Right cardiac atrium (tissue), 5 donors: ENCODE results near the gene PLEKHH3. TPM values are rescaled to one million over a fixed set of nuclear protein-coding genes. Genes with fewer than 3 reads are reported as not detected.

Experiments used
- ATAC-seq, 2 donors: fragments of 200-7000 bp; cut with Tn5 transposase; one replicate each; pipeline versions ENCODE4 v1.8.0 to v1.9.1; 2020; ENCODE audit warnings: moderate library complexity in 2 of 2, mild to moderate bottlenecking in 1 of 2
- DNase-seq, 3 donors: peaks; one replicate each; pipeline ENCODE4 v3.0.0-alpha.2; 2020
- H3K27ac ChIP-seq: one replicate; pipeline ENCODE4 v1.5.1; 2013; ENCODE audit warnings: mild to moderate bottlenecking, low read length, control low read depth, moderate library complexity
- H3K27me3 ChIP-seq: one replicate; pipeline ENCODE4 v1.6.1; 2013; ENCODE audit not compliant: control insufficient read depth, insufficient read depth
- H3K4me1 ChIP-seq: one replicate; pipeline ENCODE4 v1.6.1; 2013; ENCODE audit warnings: low read length; ENCODE audit not compliant: control insufficient read depth, insufficient read depth
- H3K4me3 ChIP-seq: one replicate; pipeline ENCODE4 v1.5.1; 2013; ENCODE audit warnings: low read length, control low read depth
- H3K9me3 ChIP-seq: one replicate; pipeline ENCODE4 v1.6.1; 2013; ENCODE audit warnings: low read length; ENCODE audit not compliant: control insufficient read depth
- WGBS: extraction: QIAGEN DNeasy Blood & Tissue Kit; methylation state at CpG from one replicate; pipeline ENCODE4 v1.1.7; 2013; 5-methylcytosine and 5-hydroxymethylcytosine counted together
- intact Hi-C, 4 donors: fragments of 100-400 bp; cut with DNase I; formaldehyde crosslinking; loops; one replicate each; pipeline versions ENCODE4 v1.11.0 to v1.14.0; 2022 to 2023
- long read RNA-seq, 4 donors: library from polyadenylated mRNA; unstranded; transcript quantifications; one replicate each; pipeline ENCODE4 v2.0.0, GENCODE V29; 2020 to 2021
- polyA plus RNA-seq: library from polyadenylated mRNA; stranded (reverse); fragments of 200-250 nt; gene quantifications from one replicate; pipeline ENCODE4 v1.2.3, GENCODE V29; 2013
- total RNA-seq, 4 donors: library from RNA; stranded (reverse); fragmentation: NEBNext Ultra II Directional; extraction: Animal tissue kit (Norgen Biotek cat#: 25700); gene quantifications; one replicate each; pipeline ENCODE4 v1.2.1, GENCODE V29; 2021
- donor health status: healthy with polysubstance abuse.
- donor health status: DM: no; HTN: yes; CAD: no.
- donor health status: DM: no; HTN: no; CAD: no.
- donor health status: DM: no; HTN: yes; CAD: no; lungs with severe emphysema.
- donor health status: DM: yes; HTN: yes; CAD: no.

Gene PLEKHH3
- total RNA-seq = 10 to 100 TPM; 14.4 to 30.8 (median 23.9) TPM
- polyA plus RNA-seq = 23.0 TPM
- long read RNA-seq, donor 1, transcript PLEKHH3-204 (13 exons, 2,983 nt) = major isoform, 18 of 74 reads
- long read RNA-seq, donor 1, transcript PLEKHH3-205 (13 exons, 2,640 nt) = minor isoform, 6 of 74 reads
- long read RNA-seq, donor 1, transcript PLEKHH3-201 (13 exons, 2,987 nt) = minor isoform, 16 of 74 reads
- long read RNA-seq, donor 1, partial matches to known transcripts = 19 of 74 reads
- long read RNA-seq, donor 1, other reads (novel, unspliced or antisense) = 13 of 74 reads
- long read RNA-seq, donor 2, transcript PLEKHH3-201 (13 exons, 2,987 nt) = major isoform, 11 of 56 reads
- long read RNA-seq, donor 2, transcript PLEKHH3-205 (13 exons, 2,640 nt) = minor isoform, 5 of 56 reads
- long read RNA-seq, donor 2, transcript PLEKHH3-204 (13 exons, 2,983 nt) = major isoform, 11 of 56 reads
- long read RNA-seq, donor 2, partial matches to known transcripts = 6 of 56 reads
- long read RNA-seq, donor 2, other reads (novel, unspliced or antisense) = 23 of 56 reads
- long read RNA-seq, donor 3, partial matches to known transcripts = 0 of 4 reads
- long read RNA-seq, donor 3, other reads (novel, unspliced or antisense) = 4 of 4 reads
- long read RNA-seq, donor 4, transcript PLEKHH3-204 (13 exons, 2,983 nt) = major isoform, 8 of 43 reads
- long read RNA-seq, donor 4, partial matches to known transcripts = 21 of 43 reads
- long read RNA-seq, donor 4, other reads (novel, unspliced or antisense) = 6 of 43 reads

GRCh38 chr17:42676424-42677011 is at the start of gene PLEKHH3:
Gene PLEKHH3 (minus strand): TSS chr17:42676994. CDS start chr17:42676563, 431 bp downstream.
- intact Hi-C loops = loop anchor here in 3 of 4 donors (5.0 to 10.0 kb wide), 3 partner anchors 69 to 99 kb away; partner anchors contain the start of genes RETREG3 (in 2 of the 3), TUBG1 (in 2 of the 3) and PSMC3IP (in 1 of the 3)
- ATAC-seq (peak in 1 of 2 donors; percentile 0), DNase-seq (no peak)
- no peaks in the 10 kb centered on the region for H3K9me3 ChIP-seq
- peaks cover 5% of the 10 kb centered on the region for H3K4me1 ChIP-seq
- peak within 1 kb of the TSS; percentile 99 for H3K27ac ChIP-seq
- under 1% methylated on average over 51 of the region's 51 CpGs for WGBS
- H3K4me3 ChIP-seq = peak within 1 kb of the TSS; percentile 80
- H3K27me3 ChIP-seq = no peaks in the 10 kb centered on the region

- Histone ChIP-seq H3K27me3 (no peaks in the 10 kb centered on the region), H3K27ac (no peak overlapping the region), H3K4me1 (no peaks in the 10 kb centered on the region), H3K4me3 (no peak overlapping the region), H3K9me3 (no peaks in the 10 kb centered on the region)
- intact Hi-C loops = loop anchor here in 1 of 4 donors (10.0 kb wide), 2 partner anchors 90 to 210 kb away; no protein-coding TSS in a partner anchor
- 94% methylated on average over 6 of the region's 6 CpGs for WGBS
- no peak for ATAC-seq
- no peak for DNase-seq
These were observed 48.3 kb upstream of the PLEKHH3 start for GRCh38 chr17:42725143-42725542.

- 50% methylated on average over 3 of the region's 3 CpGs for WGBS
- H3K9me3 ChIP-seq = no peaks in the 10 kb centered on the region
- intact Hi-C loops = loop anchor here in 3 of 4 donors (5.0 to 10.0 kb wide), 3 partner anchors 39 to 211 kb away; partner anchors contain the start of gene RAMP2 (in 3 of the 3)
These were observed 46.8 kb upstream of the PLEKHH3 start for GRCh38 chr17:42723636-42724035.

GRCh38 chr17:42720996-42721583 is 44.3 kb upstream of the PLEKHH3 start:
- no peak overlapping the region for H3K27ac ChIP-seq
- H3K4me1 ChIP-seq = no peaks in the 10 kb centered on the region
- no peak for DNase-seq
- H3K27me3 ChIP-seq = no peaks in the 10 kb centered on the region
- peak; percentile 83 to 90 for ATAC-seq
- H3K9me3 ChIP-seq = no peaks in the 10 kb centered on the region
- intact Hi-C loops = loop anchor here in 3 of 4 donors (5.0 to 10.0 kb wide), 3 partner anchors 41 to 214 kb away; partner anchors contain the start of gene RAMP2 (in 3 of the 3)
- no peak overlapping the region for H3K4me3 ChIP-seq
- 10% methylated on average over 2 of the region's 2 CpGs for WGBS

More at GRCh38 chr17:42723636-42724035, 46.8 kb upstream of the PLEKHH3 start:
- no peak for DNase-seq
- Histone ChIP-seq H3K27me3 (no peaks in the 10 kb centered on the region), H3K4me3 (no peak overlapping the region), H3K4me1 (no peaks in the 10 kb centered on the region), H3K27ac (no peak overlapping the region)
- no peak for ATAC-seq

- no peak for ATAC-seq
- WGBS = 67% methylated on average over 2 of the region's 2 CpGs
- Histone ChIP-seq H3K9me3 (no peaks in the 10 kb centered on the region), H3K27me3 (no peaks in the 10 kb centered on the region), H3K27ac (no peak overlapping the region), H3K4me3 (no peak overlapping the region), H3K4me1 (no peaks in the 10 kb centered on the region)
- DNase-seq = no peak
- intact Hi-C loops = no loop called here
These were observed 32.8 kb upstream of the PLEKHH3 start for GRCh38 chr17:42709561-42709960.

GRCh38 chr17:42708588-42708987 is 31.8 kb upstream of the PLEKHH3 start:
- Histone ChIP-seq H3K27ac (no peak overlapping the region), H3K4me3 (no peak overlapping the region), H3K9me3 (no peaks in the 10 kb centered on the region), H3K27me3 (no peaks in the 10 kb centered on the region), H3K4me1 (no peaks in the 10 kb centered on the region)
- ATAC-seq = no peak
- intact Hi-C loops = no loop called here
- 94% methylated on average over 3 of the region's 3 CpGs for WGBS
- DNase-seq = no peak

- Histone ChIP-seq H3K4me3 (no peak overlapping the region), H3K4me1 (no peaks in the 10 kb centered on the region), H3K27ac (no peak overlapping the region), H3K9me3 (no peaks in the 10 kb centered on the region), H3K27me3 (no peaks in the 10 kb centered on the region)
- no peak for ATAC-seq
- no peak for DNase-seq
- WGBS = 85% methylated on average over 5 of the region's 5 CpGs
- intact Hi-C loops = no loop called here
These were observed 29.9 kb upstream of the PLEKHH3 start for GRCh38 chr17:42706732-42707131.

GRCh38 chr17:42704837-42705494 is 28.2 kb upstream of the PLEKHH3 start:
- DNase-seq = no peak
- H3K27ac ChIP-seq = no peak overlapping the region
- H3K4me3 ChIP-seq = no peak overlapping the region
- H3K4me1 ChIP-seq = no peaks in the 10 kb centered on the region
- WGBS = 84% methylated on average over 8 of the region's 8 CpGs
- intact Hi-C loops = loop anchor here in 1 of 4 donors (5.0 kb wide), 1 partner anchor 118 kb away; no protein-coding TSS in a partner anchor
- H3K9me3 ChIP-seq = no peaks in the 10 kb centered on the region
- ATAC-seq = no peak
- H3K27me3 ChIP-seq = no peaks in the 10 kb centered on the region

- H3K27ac ChIP-seq = no peak overlapping the region
- ATAC-seq (no peak), DNase-seq (no peak)
- H3K9me3 ChIP-seq = no peaks in the 10 kb centered on the region
- H3K4me1 ChIP-seq = no peaks in the 10 kb centered on the region
- 96% methylated on average over 5 of the region's 5 CpGs for WGBS
- no peak overlapping the region for H3K4me3 ChIP-seq
- intact Hi-C loops = loop anchor here in 1 of 4 donors (5.0 kb wide), 1 partner anchor 117 kb away; no protein-coding TSS in a partner anchor
- no peaks in the 10 kb centered on the region for H3K27me3 ChIP-seq
These were observed 27.7 kb upstream of the PLEKHH3 start for GRCh38 chr17:42704490-42704836.

GRCh38 chr17:42702446-42702845 is 25.7 kb upstream of the PLEKHH3 start:
- no peak for ATAC-seq
- WGBS = 92% methylated on average over 11 of the region's 11 CpGs

More at GRCh38 chr17:42702446-42702845, 25.7 kb upstream of the PLEKHH3 start:
- Histone ChIP-seq H3K4me3 (no peak overlapping the region), H3K4me1 (no peaks in the 10 kb centered on the region), H3K27me3 (no peaks in the 10 kb centered on the region), H3K27ac (no peak overlapping the region), H3K9me3 (no peaks in the 10 kb centered on the region)
- DNase-seq = no peak
- intact Hi-C loops = loop anchor here in 1 of 4 donors (5.0 kb wide), 1 partner anchor 115 kb away; no protein-coding TSS in a partner anchor
